Ovary (tissue), 9 donors: ENCODE results near the gene DCTN3. TPM values are rescaled to one million over a fixed set of nuclear protein-coding genes. Genes with fewer than 3 reads are reported as not detected.
A peak's percentile ranks its signal among the peaks of the same experiment; 100 is the strongest.

ENCODE experiments used
- DNase-seq, 5 donors: peaks; one replicate each; pipeline ENCODE4 v3.0.0-alpha.2; 2019 to 2020
- H3K27ac ChIP-seq, 2 donors: fragments of 200-600 bp; one replicate each; pipeline versions ENCODE4 v1.5.1 to v1.8.0; 2019 to 2022
- H3K27me3 ChIP-seq: fragments of 200-600 bp; one replicate; pipeline ENCODE4 v1.8.0; 2022
- H3K36me3 ChIP-seq: fragments of 200-600 bp; sonication (generic); one replicate; pipeline ENCODE4 v1.5.1; 2019
- H3K4me1 ChIP-seq: one replicate; pipeline ENCODE4 v1.8.1; 2013; ENCODE audit warnings: mild to moderate bottlenecking, moderate library complexity; ENCODE audit not compliant: insufficient read depth
- H3K4me3 ChIP-seq: fragments of 200-600 bp; sonication (generic); one replicate; pipeline ENCODE4 v1.5.1; 2017
- H3K9me3 ChIP-seq, 2 donors: fragments of 200-600 bp in 1 of 2; sonication (generic) in 1 of 2; one replicate each; pipeline versions ENCODE4 v1.5.1 to v1.8.1; 2013 to 2019; ENCODE audit warnings: mild to moderate bottlenecking in 1 of 2, moderate library complexity in 1 of 2
- EP300 ChIP-seq: sonication (generic); formaldehyde crosslinking; IDR thresholded peaks from one replicate; pipeline ENCODE4 v1.6.1; 2017; ENCODE audit warnings: antibody characterized with exemption
- POLR2A ChIP-seq: fragments of 450-650 bp; IDR thresholded peaks from one replicate; pipeline ENCODE4 v1.6.1; 2017; ENCODE audit warnings: antibody characterized with exemption, mild to moderate bottlenecking, moderate library complexity
- WGBS, 3 donors: extraction: QIAGEN DNeasy Blood & Tissue Kit in 1 of 3; methylation state at CpG; one replicate each; pipeline versions ENCODE4 v1.1.5 to v1.1.7; 2013 to 2017; 5-methylcytosine and 5-hydroxymethylcytosine counted together
- intact Hi-C, 4 donors: fragments of 100-400 bp; cut with DNase I; formaldehyde crosslinking; loops; one replicate each; pipeline versions ENCODE4 v1.11.0 to v1.15.1; 2022 to 2023
- polyA plus RNA-seq, 2 donors: library from polyadenylated mRNA; stranded (reverse); fragments of 200-250 nt in 1 of 2; fragments of 350-450 nt in 1 of 2; fragmentation: Illumina TruSeq in 1 of 2; extraction: RNeasy Lipid Tissue Mini Kit (QIAGEN cat#74804) in 1 of 2; gene quantifications; one replicate each; pipeline ENCODE4 v1.2.3, GENCODE V29; 2013 to 2014
- total RNA-seq, 7 donors: library from RNA; depleted of rRNA in 2 of 7; stranded (reverse); fragments of >200 nt in 2 of 7; fragmentation: NEBNext Ultra II Directional in 3 of 7; extraction: Animal tissue kit (Norgen Biotek cat#: 25700) in 3 of 7; gene quantifications; one replicate each; pipeline versions ENCODE4 v1.1.0 to v1.2.4, GENCODE V29; 2016 to 2023
- TF ChIP-seq, protein P1 (sequence below), 3 donors: fragments of 450-650 bp in 2 of 3; fragments of 200-600 bp in 1 of 3; IDR thresholded peaks; one replicate each; pipeline versions ENCODE4 v1.5.1 to v1.8.0; 2016 to 2022; ENCODE audit warnings: antibody characterized with exemption in 3 of 3, mild to moderate bottlenecking in 1 of 3
- donor health status: DM: no; HTN: no; CAD: no; lungs with moderate emphysema.
- donor health status: DM: no; HTN: no; CAD: no.
- donor health status: Bipolar disorder and iron deficiency.
- donor health status: DM: yes; HTN: yes; CAD: no.
- donor health status: DM: no; HTN: no; CAD: no.
- donor health status: DM: yes; HTN: yes; CAD: no.

Gene DCTN3
- total and polyA plus RNA-seq, 9 donors, result 56.4 to 106 (median 95.3) TPM

GRCh38 chr9:34628656-34629490 lies 8.6 kb upstream of the DCTN3 start, which contains the start of gene ARID3C:
Gene ARID3C, minus strand, starts transcription at chr9:34629066. Its CDS starts 1,052 bp downstream, at chr9:34628014.
- intact Hi-C loops, result no loop called here
- H3K27me3 ChIP-seq, result peaks cover 12% of the 10 kb centered on the region
- H3K4me1 ChIP-seq, result peaks cover 4% of the 10 kb centered on the region
- H3K27ac ChIP-seq, result no peak within 1 kb of the TSS
- WGBS, 3 donors, result 1 to 2% (median 2%) methylated on average over 47 to 69 of the region's 69 CpGs
- peak in 1 of 5 donors; percentile 56 for DNase-seq
- no peak for TF ChIP-seq EP300
- TF ChIP-seq, protein P1, sequence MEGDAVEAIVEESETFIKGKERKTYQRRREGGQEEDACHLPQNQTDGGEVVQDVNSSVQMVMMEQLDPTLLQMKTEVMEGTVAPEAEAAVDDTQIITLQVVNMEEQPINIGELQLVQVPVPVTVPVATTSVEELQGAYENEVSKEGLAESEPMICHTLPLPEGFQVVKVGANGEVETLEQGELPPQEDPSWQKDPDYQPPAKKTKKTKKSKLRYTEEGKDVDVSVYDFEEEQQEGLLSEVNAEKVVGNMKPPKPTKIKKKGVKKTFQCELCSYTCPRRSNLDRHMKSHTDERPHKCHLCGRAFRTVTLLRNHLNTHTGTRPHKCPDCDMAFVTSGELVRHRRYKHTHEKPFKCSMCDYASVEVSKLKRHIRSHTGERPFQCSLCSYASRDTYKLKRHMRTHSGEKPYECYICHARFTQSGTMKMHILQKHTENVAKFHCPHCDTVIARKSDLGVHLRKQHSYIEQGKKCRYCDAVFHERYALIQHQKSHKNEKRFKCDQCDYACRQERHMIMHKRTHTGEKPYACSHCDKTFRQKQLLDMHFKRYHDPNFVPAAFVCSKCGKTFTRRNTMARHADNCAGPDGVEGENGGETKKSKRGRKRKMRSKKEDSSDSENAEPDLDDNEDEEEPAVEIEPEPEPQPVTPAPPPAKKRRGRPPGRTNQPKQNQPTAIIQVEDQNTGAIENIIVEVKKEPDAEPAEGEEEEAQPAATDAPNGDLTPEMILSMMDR (IDR thresholded peaks at IDR 0.05), result no peak
- no peak for TF ChIP-seq POLR2A
- H3K9me3 ChIP-seq, result no peaks in the 10 kb centered on the region
- H3K4me3 ChIP-seq, result peak within 1 kb of the TSS; percentile 11
- H3K36me3 ChIP-seq, result no peaks in the 10 kb centered on the region

DNA sequence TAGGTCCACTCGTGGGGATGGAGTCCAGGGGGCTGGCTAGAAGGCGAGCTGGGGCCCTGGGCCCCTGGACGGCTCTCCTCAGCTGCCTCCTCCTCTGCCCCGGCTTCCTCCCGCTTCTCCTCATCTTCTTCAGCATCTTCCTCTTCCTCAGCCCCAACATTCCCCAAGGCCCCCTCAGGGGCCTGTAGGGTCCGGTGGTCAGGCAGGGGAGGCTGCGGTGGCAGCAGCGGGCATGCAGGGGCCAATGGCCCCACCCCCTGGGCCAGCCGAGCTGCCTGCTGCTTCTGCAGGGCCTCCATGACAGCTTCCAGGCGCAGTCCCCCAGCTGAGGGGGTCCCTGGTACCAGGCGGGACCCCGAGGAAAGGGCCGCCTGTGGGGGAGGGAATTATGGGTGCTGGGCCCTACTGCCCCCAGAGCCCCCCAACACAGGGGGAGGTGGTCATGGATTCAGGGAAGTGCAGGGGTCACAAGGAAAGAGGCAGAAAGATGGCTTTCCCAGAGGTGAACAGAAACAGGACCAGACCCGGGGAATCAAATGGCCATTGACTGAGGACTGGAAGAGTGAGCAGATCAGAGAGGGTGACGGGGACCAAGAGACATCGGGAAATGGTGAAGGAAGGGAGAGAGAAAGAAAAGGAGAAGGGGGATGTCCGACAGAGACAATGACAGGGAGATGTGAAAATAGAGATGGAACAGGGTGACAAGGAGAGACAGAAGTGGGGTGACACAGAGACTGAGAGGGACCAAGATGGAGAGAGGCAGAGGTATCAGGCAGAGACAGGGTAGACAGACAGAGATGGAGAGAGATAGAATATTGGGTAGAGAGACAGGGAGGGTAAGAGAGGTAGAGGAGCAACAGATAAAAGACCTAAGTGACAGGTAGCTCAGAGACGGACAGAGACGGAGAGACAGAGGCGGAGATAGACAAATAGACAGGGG lies 7.7 kb upstream of the DCTN3 start:
- H3K27me3 ChIP-seq, result peaks cover 12% of the 10 kb centered on the region
- DNase-seq, result no peak
- H3K27ac ChIP-seq, result no peak overlapping the region
- H3K4me1 ChIP-seq, result peaks cover 4% of the 10 kb centered on the region
- no peak overlapping the region for H3K4me3 ChIP-seq
- no peaks in the 10 kb centered on the region for H3K9me3 ChIP-seq
- H3K36me3 ChIP-seq, result no peaks in the 10 kb centered on the region
- TF ChIP-seq, protein P1 (IDR thresholded peaks at IDR 0.05), result no peak
- no peak for TF ChIP-seq EP300
- no peak for TF ChIP-seq POLR2A
- 32 to 37% (median 36%) methylated on average over 20 of the region's 20 CpGs for whole genome bisulfite sequencing, 3 donors
- intact Hi-C loops, result no loop called here

DNA sequence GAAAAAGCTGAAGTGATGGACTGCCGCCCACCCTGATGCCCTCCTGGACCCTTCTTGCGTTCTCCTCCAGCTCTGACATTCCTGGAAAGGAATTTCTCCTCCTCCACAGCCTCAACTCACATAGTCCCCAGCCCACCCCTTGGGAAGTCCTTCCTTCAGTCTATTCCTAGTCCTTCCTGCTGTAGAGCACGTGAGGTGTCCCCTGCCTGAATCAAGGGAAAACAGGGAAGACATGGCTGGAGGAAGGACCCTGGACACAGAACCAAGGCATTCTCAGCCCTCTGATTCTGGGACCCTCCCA lies 4.8 kb upstream of the DCTN3 start:
- Histone ChIP-seq H3K4me3 (no peak overlapping the region), H3K27me3 (peaks cover 12% of the 10 kb centered on the region), H3K9me3 (no peaks in the 10 kb centered on the region), H3K27ac (no peak overlapping the region), H3K36me3 (no peaks in the 10 kb centered on the region), H3K4me1 (peaks cover 4% of the 10 kb centered on the region)
- 15 to 37% (median 22%) methylated on average over 3 of the region's 3 CpGs for WGBS, 3 donors
- intact Hi-C loops, result no loop called here
- no peak for DNase-seq
- no peak for TF ChIP-seq POLR2A
- TF ChIP-seq, protein P1 (IDR thresholded peaks at IDR 0.05), result no peak

- H3K4me1 ChIP-seq, result peaks cover 5% of the 10 kb centered on the region
- no peak overlapping the region for H3K4me3 ChIP-seq
- peaks cover 12% of the 10 kb centered on the region for H3K27me3 ChIP-seq
- 11 to 12% (median 12%) methylated on average over 36 to 39 of the region's 39 CpGs for WGBS, 3 donors
- no peaks in the 10 kb centered on the region for H3K36me3 ChIP-seq
- intact Hi-C loops, result no loop called here
- TF ChIP-seq, protein P1 (IDR thresholded peaks at IDR 0.05), result no peak
- TF ChIP-seq POLR2A (no peak), EP300 (no peak)
- no peaks in the 10 kb centered on the region for H3K9me3 ChIP-seq
- no peak overlapping the region for H3K27ac ChIP-seq
- DNase-seq, result no peak
These were observed 4.3 kb upstream of the DCTN3 start for GRCh38 chr9:34624475-34625185.
